HEK293 (cell line): ENCODE results near the gene LIX1L.

ENCODE experiments used
- ATF2 ChIP-seq: fragments of 450-650 bp; formaldehyde crosslinking; IDR thresholded peaks from 2 replicates; pipeline ENCODE4 v1.5.1; 2016; ENCODE audit warnings: missing biosample characterization, missing genetic modification characterization, low read depth
- CTCF ChIP-seq: fragments of 450-650 bp; formaldehyde crosslinking; IDR thresholded peaks from 2 replicates; pipeline ENCODE4 v1.5.1; 2016; ENCODE audit warnings: missing biosample characterization, missing genetic modification characterization
- GLI4 ChIP-seq: fragments of 450-650 bp; formaldehyde crosslinking; IDR thresholded peaks from 2 replicates; pipeline ENCODE4 v1.5.1; 2016; ENCODE audit warnings: missing biosample characterization, missing genetic modification characterization
- HOXD13 ChIP-seq: sonication (generic); formaldehyde crosslinking; IDR thresholded peaks from 2 replicates; pipeline ENCODE4 v1.8.0; 2022; ENCODE audit warnings: missing genetic modification reagents, borderline replicate concordance
- KLF9 ChIP-seq: fragments of 450-650 bp; formaldehyde crosslinking; IDR thresholded peaks from 2 replicates; pipeline ENCODE4 v1.5.1; 2016; ENCODE audit warnings: missing biosample characterization, missing genetic modification characterization, low read depth
- WT1 ChIP-seq: fragments of 450-650 bp; formaldehyde crosslinking; IDR thresholded peaks from 2 replicates; pipeline ENCODE4 v1.5.1; 2016; ENCODE audit warnings: missing biosample characterization, missing genetic modification characterization
- ZNF146 ChIP-seq: fragments of 450-650 bp; formaldehyde crosslinking; IDR thresholded peaks from 2 replicates; pipeline ENCODE4 v1.5.1; 2016; ENCODE audit warnings: missing biosample characterization, missing genetic modification characterization
- ZNF324 ChIP-seq: fragments of 450-650 bp; formaldehyde crosslinking; IDR thresholded peaks from 2 replicates; pipeline ENCODE4 v1.5.1; 2016; ENCODE audit warnings: missing biosample characterization, missing genetic modification characterization
- ZNF660 ChIP-seq: fragments of 450-650 bp; IDR thresholded peaks from 2 replicates; pipeline ENCODE4 v1.5.1; 2018; ENCODE audit warnings: missing biosample characterization, mild to moderate bottlenecking, missing genetic modification characterization
- ZXDB ChIP-seq: fragments of 450-650 bp; formaldehyde crosslinking; IDR thresholded peaks from 2 replicates; pipeline ENCODE4 v1.5.1; 2016; ENCODE audit warnings: missing biosample characterization, missing genetic modification characterization
- TF ChIP-seq, protein P1 (sequence below): fragments of 450-650 bp; formaldehyde crosslinking; IDR thresholded peaks from 2 replicates; pipeline ENCODE4 v1.5.1; 2016; ENCODE audit warnings: missing biosample characterization, missing genetic modification characterization
- TF ChIP-seq, protein P2 (sequence below): fragments of 450-650 bp; formaldehyde crosslinking; IDR thresholded peaks from 2 replicates; pipeline ENCODE4 v1.5.1; 2017; ENCODE audit warnings: missing biosample characterization, missing genetic modification characterization
- TF ChIP-seq, protein P3 (sequence below): fragments of 450-650 bp; formaldehyde crosslinking; IDR thresholded peaks from 2 replicates; pipeline ENCODE4 v1.5.1; 2016; ENCODE audit warnings: missing biosample characterization, missing genetic modification characterization

DNA sequence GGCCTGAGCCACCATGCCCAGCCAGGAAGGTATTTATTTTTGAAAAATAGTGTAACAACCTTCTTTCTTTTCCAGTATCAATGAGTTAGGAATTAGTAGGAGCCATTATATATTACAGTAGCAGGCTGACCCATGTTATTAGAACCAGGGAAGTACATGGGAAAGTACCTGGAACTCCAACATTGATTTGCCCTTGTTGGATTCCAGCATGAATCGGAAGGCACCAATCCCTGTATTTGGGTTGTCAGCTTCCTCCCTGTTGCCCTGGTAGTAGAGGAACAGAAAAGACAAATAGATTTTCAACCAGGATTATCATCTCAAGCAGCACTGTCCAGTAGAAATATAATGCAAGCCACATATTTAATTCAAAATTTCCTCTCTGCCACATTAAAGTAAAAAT, 20.4 kb downstream of the LIX1L start:
- TF ChIP-seq, protein P1, sequence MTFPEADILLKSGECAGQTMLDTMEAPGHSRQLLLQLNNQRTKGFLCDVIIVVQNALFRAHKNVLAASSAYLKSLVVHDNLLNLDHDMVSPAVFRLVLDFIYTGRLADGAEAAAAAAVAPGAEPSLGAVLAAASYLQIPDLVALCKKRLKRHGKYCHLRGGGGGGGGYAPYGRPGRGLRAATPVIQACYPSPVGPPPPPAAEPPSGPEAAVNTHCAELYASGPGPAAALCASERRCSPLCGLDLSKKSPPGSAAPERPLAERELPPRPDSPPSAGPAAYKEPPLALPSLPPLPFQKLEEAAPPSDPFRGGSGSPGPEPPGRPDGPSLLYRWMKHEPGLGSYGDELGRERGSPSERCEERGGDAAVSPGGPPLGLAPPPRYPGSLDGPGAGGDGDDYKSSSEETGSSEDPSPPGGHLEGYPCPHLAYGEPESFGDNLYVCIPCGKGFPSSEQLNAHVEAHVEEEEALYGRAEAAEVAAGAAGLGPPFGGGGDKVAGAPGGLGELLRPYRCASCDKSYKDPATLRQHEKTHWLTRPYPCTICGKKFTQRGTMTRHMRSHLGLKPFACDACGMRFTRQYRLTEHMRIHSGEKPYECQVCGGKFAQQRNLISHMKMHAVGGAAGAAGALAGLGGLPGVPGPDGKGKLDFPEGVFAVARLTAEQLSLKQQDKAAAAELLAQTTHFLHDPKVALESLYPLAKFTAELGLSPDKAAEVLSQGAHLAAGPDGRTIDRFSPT, result no peak
- TF ChIP-seq, protein P2, sequence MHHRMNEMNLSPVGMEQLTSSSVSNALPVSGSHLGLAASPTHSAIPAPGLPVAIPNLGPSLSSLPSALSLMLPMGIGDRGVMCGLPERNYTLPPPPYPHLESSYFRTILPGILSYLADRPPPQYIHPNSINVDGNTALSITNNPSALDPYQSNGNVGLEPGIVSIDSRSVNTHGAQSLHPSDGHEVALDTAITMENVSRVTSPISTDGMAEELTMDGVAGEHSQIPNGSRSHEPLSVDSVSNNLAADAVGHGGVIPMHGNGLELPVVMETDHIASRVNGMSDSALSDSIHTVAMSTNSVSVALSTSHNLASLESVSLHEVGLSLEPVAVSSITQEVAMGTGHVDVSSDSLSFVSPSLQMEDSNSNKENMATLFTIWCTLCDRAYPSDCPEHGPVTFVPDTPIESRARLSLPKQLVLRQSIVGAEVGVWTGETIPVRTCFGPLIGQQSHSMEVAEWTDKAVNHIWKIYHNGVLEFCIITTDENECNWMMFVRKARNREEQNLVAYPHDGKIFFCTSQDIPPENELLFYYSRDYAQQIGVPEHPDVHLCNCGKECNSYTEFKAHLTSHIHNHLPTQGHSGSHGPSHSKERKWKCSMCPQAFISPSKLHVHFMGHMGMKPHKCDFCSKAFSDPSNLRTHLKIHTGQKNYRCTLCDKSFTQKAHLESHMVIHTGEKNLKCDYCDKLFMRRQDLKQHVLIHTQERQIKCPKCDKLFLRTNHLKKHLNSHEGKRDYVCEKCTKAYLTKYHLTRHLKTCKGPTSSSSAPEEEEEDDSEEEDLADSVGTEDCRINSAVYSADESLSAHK (tag by site-specific recombination), result no peak
- no peak for TF ChIP-seq CTCF (tag by site-specific recombination)
- no peak for TF ChIP-seq ATF2
- TF ChIP-seq KLF9 (tag by site-specific recombination), result no peak
- TF ChIP-seq, protein P3, sequence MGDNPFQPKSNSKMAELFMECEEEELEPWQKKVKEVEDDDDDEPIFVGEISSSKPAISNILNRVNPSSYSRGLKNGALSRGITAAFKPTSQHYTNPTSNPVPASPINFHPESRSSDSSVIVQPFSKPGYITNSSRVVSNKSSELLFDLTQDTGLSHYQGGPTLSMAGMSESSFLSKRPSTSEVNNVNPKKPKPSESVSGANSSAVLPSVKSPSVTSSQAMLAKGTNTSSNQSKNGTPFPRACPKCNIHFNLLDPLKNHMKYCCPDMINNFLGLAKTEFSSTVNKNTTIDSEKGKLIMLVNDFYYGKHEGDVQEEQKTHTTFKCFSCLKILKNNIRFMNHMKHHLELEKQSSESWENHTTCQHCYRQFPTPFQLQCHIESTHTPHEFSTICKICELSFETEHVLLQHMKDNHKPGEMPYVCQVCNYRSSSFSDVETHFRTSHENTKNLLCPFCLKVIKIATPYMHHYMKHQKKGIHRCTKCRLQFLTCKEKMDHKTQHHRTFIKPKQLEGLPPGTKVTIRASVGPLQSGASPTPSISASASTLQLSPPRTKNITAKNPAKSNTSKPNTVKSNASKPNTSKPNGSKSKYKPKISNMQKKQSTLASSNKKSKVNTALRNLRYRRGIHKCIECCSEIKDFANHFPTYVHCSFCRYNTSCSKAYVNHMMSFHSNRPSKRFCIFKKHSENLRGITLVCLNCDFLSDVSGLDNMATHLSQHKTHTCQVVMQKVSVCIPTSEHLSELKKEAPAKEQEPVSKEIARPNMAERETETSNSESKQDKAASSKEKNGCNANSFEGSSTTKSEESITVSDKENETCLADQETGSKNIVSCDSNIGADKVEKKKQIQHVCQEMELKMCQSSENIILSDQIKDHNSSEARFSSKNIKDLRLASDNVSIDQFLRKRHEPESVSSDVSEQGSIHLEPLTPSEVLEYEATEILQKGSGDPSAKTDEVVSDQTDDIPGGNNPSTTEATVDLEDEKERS (tag by site-specific recombination), result no peak
- no peak for TF ChIP-seq ZXDB (tag by site-specific recombination)
- no peak for TF ChIP-seq ZNF324 (tag by site-specific recombination)
- TF ChIP-seq ZNF146 (tag by site-specific recombination), result no peak
- TF ChIP-seq WT1 (tag by site-specific recombination), result no peak
- no peak for TF ChIP-seq ZNF660
- TF ChIP-seq GLI4 (tag by site-specific recombination), result no peak
- TF ChIP-seq HOXD13 (CRISPR knock-in tag), result no peak
